Stimulated activated naive CD4-positive, alpha-beta T cell (primary cell): ENCODE measurements around the gene ATP23.

Experiments used
- DNase-seq, 6 experiments: peaks; one replicate each; lab custom pipeline; 2025; lab: John Stamatoyannopoulos, UW

Gene ATP23

DNA sequence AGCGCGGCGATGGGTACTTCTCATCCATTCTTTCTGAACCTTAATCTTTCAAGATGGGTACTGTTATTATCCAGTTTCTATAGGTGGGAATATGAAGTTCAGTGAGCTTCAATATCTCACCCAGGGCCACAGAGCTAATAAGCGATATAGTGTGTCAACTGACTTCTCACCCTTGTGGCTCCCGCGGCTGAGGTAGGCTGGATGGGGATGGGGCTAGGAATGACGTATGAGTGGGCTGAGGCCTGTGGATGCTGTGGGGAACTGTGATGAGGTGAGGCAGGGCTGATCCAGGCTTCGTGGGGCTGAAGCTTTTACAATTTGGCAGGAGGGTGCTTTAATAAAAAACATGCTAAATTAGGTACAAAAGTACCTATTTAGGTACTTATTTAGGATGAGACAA lies 32.9 kb upstream of the ATP23 start:
- DNase-seq, result no peak

DNA sequence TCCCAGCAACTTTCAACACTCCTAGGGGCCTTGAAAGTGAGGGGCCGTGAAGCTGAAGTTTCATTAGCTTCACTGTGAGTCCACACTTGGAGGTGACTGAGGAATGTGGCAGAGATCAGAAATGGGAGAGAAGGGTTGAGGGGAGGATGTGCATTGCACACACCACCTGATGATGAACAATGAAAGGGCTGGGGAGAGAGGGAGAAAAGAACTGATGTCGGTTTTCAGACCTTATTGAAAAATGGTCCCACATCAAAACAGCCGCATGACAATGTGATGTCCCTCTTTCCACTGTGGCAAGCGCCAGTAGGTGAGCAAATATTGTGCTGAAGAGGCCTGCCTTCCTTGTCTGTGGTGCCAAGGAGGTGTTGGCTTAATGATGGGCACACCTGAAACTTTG lies 32.3 kb upstream of the ATP23 start:
- no peak for DNase-seq

GRCh38 chr12:57909611-57910010 lies 31.8 kb upstream of the ATP23 start:
- no peak for DNase-seq

DNA sequence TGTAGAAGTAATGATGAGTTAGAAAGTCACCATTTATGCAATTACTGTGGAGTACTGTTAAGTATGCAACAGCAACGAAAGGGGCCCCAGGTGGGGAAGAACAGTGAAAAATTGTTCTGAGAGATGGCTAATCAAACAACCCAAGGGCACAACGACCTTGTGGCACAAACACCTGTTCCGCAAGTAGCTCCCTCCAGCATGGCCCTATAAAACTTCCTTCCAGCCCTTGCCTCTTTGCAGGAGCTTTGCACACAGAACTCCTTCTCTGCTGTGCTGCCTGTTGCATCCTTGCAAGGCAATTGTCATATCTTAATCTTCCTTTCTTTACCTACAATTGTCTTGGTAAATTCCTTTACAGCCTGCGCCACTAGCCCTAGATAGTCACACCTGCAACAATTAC lies 23.2 kb upstream of the ATP23 start:
- DNase-seq, result no peak

DNA sequence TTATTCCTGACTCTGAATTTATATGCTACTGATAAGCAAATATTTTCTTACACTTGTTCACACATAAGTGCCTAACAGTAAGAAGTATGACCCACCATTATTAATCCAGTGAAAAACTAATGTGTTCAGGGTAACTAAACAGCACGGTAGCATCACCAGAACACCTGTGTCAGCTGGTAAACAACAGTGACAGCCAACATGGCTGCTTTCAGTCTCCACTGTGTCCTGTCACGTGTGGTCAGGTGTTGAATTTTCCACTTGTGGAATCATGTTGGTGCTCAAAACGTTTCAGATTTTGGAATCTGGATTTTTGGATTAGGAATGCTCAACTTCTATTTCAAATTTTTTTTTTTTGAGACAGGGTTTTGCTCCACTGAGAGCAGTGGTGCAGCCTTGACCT lies 14.3 kb upstream of the ATP23 start:
- no peak for DNase-seq

DNA sequence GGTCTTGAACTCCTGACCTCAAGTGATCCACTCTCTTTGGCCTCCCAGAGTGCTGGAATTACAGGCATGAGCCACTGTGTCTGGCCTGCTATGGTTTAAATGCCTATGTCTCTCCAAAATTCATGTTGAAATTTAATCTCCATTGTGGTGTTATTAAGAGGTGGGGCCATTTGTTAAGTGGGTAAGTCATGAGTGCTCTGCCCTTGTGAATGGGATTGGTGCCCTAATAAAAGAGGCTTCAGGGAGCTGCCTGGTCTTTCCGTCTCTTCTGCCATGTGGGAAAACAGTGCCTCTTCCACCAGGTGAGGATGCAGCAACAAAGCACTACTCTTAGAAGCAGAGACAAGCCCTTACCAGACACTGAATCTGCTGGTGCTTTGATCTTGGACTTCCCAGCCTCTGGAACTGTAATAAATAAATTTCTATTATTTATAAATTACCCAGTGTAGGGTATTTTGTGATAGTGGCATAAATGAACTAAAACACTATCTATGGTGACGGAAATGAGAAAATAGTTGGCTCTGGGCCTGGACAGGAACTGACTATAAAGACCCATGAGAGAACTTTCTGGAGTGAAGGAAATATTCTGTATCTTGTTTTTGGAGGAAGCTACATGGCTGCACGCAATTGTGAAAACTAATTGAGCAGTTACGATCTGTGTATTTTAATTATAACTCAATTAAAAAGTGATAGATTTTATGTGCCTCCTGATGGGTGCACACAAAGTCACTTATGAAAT lies 12.1 kb upstream of the ATP23 start:
- no peak for DNase-seq

- no peak for DNase-seq
These were observed 6.5 kb upstream of the ATP23 start for GRCh38 chr12:57934819-57935218.

- DNase-seq, result no peak
These were observed 6.0 kb upstream of the ATP23 start for GRCh38 chr12:57935331-57935730.

DNA sequence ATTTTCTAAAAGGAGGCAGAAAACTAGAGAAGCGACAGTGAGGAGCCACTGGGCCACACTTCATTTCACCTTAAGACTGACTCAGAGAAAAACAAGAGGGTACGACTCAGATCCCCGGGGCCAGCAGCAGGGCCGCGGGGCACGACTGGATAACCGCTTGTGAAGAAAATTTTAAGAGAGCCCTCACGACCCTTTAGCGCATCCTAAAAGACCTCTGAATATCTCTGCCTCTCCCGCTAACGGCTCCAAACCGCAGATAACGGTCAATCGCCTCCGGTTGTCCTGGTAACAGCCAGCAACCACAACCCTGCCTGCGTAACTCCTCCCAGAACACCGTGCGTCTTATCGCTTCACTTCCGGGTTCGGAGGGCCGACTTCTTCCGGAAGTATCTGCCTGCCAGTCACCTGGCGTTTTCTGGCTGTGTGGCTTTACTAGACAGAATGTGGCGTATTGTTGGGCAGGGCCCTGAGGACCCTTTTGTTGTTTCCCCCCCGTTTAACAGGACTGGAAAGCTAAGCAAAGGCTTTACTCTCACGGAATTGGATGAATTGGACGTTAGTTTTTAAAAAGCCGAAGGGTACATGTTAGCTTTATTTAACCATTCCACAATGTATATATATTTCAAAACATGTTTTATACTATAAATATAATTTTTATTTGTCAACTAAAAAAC lies 5.4 kb upstream of the ATP23 start:
- DNase-seq, result peak; percentile 82 to 93 (median 90)

DNA sequence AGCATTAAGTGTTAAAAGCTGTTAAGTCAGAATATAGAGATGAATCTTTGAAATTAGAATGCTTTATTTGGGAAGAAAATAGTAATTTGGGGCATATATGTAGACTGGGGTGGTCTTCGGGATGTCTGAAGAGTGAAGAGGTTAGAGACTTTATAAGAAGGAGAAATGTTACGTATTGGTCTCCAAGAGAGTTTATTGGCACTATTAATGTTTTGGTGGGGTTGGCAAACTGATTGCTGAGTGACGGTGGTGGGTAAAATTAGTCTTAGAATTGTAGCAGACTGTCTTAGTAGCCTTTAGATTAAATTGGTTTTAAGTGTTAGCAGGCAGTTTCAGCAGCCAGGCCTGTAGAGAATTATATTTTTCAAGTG lies 4.9 kb upstream of the ATP23 start:
- peak in 1 of 6 experiments; percentile 30 for DNase-seq

DNA sequence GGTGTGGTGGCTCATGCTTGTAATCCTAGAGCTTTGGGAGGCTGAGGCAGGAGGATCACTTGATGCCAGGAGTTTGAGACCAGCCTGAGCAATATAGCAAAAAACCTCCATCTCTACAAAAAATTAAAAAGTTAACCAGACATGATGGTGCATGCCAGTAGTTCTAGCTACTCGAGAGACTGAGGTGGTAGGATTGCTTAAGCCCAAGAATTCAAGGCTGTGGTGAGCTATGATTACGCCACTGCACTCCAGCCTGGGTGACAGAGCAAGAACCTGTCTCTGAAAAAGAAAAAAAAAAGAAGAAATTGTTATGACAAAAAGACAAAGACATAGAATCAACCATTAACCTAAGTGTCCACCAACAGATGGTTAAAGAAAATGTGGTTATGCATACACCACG lies 2.1 kb upstream of the ATP23 start:
- no peak for DNase-seq

DNA sequence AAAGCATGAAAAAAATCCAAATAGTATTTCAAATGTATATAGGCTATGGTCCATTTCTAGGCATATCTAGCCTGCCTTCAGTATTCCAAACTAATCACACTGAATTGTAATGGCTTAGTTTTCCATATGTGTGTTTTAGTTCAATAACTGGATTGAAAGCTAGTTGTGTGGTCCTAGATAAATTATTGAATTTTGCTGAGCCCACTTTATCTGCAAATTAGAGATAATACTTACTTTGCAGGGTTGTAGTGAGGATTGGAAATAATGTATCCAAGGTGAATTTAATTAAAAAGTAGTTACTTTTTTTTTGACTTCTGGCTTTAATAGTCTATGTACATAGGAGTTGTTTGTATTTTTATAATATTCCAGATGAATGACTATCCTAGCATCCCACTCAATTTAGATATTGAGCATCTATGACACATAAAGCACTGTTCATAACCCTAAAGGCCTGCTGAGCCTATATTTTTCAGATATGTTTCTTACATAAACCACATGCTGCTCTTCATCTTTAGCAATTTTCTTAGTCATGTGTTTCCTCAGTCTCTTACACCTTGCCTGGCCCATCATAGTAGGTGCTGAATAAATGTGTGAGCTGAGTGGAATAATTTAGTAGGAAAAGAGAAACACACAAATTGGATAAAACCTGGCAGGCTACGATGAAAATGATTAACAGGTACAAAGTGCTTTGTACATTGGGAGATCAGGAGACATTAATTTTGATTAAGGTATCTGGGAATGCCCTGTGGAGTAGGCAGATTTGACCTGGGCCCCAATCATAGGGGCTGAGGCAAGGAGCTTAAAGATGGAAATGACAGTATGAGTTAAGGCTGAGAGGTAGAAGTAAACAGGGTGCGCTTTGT lies 1.1 kb upstream of the ATP23 start:
- no peak for DNase-seq

- no peak for DNase-seq
These were observed 527 bp upstream of the ATP23 start for GRCh38 chr12:57940915-57941164.

DNA sequence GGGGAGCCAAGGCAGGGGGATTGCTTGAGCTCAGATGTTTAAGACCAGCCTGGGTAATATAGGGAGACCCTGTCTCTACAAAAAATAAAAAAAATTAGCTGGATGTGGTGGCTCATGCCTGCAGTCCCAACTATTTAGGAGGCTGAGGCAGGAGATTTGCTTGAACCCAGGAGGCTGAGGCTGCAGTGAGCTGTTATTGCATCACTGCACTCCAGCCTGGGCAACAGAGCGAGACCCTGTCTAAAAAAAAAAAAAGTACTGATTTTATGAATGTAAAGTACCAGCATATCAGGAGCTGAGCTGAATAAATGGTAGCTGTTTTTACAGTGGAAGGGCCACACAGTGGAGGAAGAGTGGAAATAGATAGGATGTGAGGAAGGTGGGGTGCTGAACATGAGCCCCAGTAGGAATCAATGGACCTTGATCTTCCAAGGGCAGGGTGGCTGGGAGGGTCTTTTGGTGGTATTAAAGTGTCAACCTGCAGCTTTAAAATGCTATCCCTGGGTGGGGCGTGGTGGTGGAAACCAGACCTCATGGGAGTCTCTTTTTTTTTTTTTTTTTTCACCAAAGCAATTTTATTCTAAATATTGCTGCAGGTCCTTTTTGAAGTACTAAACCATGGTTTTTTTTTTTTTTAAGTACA lies 2.2 kb downstream of the ATP23 start:
- no peak for DNase-seq

DNA sequence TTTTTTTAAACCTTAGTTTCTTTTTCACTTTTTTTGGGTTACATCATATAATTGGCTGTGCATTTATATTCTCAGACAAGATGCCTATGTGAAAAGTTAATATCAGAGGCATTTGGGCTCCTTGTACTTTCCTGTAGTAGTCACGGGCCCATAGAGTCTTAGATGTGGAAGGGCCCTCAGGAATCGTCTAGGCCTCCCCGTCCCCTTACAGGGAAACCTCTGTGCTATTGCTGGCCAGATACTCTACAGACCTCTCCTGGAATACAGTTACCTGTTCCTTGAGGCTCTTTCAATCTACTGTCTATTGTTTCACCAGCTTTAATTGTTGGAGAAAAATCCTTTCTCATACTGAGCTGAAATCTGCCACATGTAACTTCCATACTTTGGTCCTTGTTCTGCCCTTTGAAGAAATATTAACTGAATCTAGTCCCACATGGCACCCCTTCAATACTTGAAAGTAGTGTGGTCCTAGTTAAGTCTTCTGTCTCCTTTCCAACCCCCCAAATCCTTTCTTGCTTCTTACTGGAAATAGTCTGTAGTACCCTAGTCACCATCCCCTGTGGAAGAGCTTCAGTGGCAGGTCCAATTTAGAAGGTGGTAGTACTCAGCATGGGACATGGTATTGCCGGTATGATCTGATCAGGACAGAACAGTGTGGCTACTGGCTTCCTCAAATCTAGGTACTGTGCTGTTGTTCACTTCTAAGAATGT lies 3.1 kb downstream of the ATP23 start:
- no peak for DNase-seq

GRCh38 chr12:57952766-57953165 lies 11.4 kb downstream of the ATP23 start:
- no peak for DNase-seq

GRCh38 chr12:57954768-57955167 lies 13.4 kb downstream of the ATP23 start:
- no peak for DNase-seq

DNA sequence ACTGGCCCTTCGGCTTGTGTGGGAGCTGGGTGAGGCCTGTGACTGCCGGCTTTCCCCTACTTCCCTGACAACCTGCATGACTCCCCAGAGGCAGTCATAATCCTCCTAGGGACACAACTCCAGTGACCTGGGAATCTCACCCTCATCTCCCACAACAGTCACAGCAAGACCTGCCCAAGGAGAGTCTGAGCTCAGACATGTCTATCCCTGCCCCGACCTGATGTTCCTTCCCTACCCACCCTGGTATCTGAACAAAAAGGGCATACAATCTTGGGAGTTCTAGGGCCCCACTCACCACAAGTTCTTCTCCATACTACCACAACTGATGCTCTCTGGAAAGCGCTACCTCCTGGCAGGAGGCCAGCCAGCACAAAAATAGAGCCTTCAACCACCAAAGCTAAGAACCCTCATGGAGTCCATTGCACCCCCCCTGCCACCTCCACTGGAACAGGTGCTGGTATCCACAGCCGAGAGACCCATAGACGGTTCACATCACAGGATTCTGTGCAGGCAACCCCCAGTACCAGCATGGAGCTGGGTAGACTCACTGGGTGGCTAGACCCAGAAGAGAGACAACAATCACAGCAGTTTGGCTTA lies 16.8 kb downstream of the ATP23 start:
- DNase-seq, result no peak

GRCh38 chr12:57964421-57964820 lies 23.1 kb downstream of the ATP23 start:
- no peak for DNase-seq

- no peak for DNase-seq
These were observed 24.4 kb downstream of the ATP23 start for GRCh38 chr12:57965766-57966165.

DNA sequence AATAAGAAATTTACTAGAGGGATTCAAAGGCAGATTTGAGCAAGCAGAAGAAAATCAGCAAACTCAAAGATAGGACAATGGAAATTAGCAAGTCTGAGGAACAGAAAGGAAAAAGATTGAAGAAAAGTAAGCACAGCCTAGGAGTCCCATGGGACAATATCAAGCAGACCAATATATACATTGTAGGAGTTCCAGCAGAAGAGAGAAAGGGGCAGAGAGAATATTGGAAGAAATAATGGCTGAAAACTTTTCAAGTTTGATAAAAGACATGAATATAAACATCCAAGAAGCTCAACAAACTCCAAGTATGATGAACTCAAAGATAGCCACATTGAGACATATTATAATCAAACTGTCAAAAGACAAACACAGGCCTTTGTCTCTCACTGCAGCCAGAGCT lies 25.2 kb downstream of the ATP23 start:
- no peak for DNase-seq
